ENCODE data around the gene VTI1A.
"Not testable (repeated sequence)": the region's sequence is repeated elsewhere in the genome, so short reads cannot be mapped to it uniquely, and the experiment has no call there.

VTI1A gene

DNA sequence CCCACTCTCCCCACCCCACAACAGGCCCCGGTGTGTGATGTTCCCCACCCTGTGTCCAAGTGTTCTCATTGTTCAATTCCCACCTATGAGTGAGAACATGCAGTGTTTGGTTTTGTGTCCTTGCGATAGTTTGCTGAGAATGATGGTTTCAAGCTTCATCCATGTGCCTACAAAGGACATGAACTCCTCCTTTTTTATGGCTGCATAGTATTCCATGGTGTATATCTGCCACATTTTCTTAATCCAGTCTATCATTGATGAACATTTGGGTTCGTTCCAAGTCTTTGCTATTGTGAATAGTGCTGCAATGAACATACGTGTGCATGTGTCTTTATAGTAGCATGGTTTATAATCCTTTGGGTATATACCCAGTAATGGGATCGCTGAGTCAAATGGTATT lies 95.8 kb downstream of the VTI1A start:
- not testable (repeated sequence) for DNase-seq (ENCODE audit: low spot score); FAIRE-seq

GRCh38 chr10:112546474-112546873 lies 99.5 kb downstream of the VTI1A start:
- DNase-seq (ENCODE audit: low spot score) (no peak), FAIRE-seq (no peak)

GRCh38 chr10:112548535-112549276 lies 101.7 kb downstream of the VTI1A start:
- no peak for DNase-seq (ENCODE audit: low spot score)

GRCh38 chr10:112552593-112553110 lies 105.6 kb downstream of the VTI1A start:
- no peak for FAIRE-seq
- DNase-seq (ENCODE audit: low spot score): no peak

More at GRCh38 chr10:112548535-112549276, 101.7 kb downstream of the VTI1A start:
- no peak for FAIRE-seq

GRCh38 chr10:112553315-112553714 lies 106.3 kb downstream of the VTI1A start:
- no peak for FAIRE-seq
- no peak for DNase-seq (ENCODE audit: low spot score)

- DNase-seq (ENCODE audit: low spot score) (no peak), FAIRE-seq (no peak)
Observed at GRCh38 chr10:112554263-112554662, 107.2 kb downstream of the VTI1A start.

DNA sequence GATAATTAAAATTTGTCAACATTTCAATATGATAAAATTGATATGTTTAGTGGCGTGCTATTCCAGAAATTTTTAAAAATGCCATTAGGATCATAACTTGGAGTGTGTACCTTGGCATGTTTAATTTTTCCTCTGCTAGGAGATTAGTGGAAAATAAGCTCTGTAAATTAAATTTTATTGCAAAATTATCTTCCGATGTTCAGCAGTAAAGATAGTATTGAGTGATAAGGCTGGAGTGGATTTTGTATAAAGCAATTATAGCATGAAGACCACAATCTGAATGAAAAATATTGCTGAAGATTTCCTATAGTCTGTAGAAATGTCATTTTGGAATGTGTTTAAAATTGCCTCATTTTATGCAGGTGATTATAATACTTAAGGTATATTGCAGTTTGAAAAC lies 110.2 kb downstream of the VTI1A start:
- FAIRE-seq (no peak), DNase-seq (ENCODE audit: low spot score) (no peak)

GRCh38 chr10:112558476-112559142 lies 111.6 kb downstream of the VTI1A start:
- FAIRE-seq (no peak), DNase-seq (ENCODE audit: low spot score) (no peak)

DNA sequence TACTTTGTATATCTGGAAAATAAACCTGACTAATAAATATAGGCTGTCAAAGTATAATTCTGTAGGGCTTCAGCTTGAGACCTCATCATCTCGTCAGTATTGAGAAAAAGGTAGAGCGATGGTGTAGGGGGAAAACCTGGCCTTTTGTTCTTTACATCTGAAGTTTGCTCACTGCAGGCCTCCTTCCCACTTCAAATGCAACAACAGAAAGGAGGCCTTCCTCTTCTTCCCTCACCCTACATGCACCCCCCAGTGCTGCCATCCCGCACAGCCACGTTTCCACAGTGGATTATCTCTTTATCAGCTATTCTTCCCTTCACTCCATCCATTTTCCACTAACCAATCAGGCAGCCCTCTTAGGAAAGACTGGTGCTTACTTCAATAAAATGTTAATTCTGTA lies 112.3 kb downstream of the VTI1A start:
- no peak for FAIRE-seq

DNA sequence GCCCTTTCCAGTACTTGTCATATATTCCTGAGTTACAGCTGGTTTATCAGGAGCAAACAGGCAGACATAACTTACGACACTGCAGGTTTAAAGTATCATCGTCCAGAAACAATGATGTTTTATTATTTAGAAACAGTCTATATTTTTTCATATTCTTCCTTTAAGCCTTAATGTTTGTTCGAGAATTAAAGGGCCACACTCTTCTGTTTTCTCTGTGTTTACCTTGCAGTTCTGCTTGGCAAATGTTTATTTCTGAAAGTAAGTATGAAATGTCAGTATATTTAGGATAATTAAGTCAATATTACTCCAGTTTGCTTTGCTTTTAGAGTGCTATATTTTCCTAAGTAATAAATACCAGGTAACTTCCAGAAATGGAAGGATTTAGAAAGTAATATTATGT lies 115.1 kb downstream of the VTI1A start:
- FAIRE-seq: no peak
- no peak for DNase-seq (ENCODE audit: low spot score)

More for the DNA sequence above, 112.3 kb downstream of the VTI1A start:
- no peak for DNase-seq (ENCODE audit: low spot score)

- FAIRE-seq: no peak
- DNase-seq (ENCODE audit: low spot score): no peak
Observed at GRCh38 chr10:112562809-112563663, 116.0 kb downstream of the VTI1A start.

GRCh38 chr10:112564337-112564736 lies 117.3 kb downstream of the VTI1A start:
- FAIRE-seq (no peak), DNase-seq (ENCODE audit: low spot score) (no peak)

DNA sequence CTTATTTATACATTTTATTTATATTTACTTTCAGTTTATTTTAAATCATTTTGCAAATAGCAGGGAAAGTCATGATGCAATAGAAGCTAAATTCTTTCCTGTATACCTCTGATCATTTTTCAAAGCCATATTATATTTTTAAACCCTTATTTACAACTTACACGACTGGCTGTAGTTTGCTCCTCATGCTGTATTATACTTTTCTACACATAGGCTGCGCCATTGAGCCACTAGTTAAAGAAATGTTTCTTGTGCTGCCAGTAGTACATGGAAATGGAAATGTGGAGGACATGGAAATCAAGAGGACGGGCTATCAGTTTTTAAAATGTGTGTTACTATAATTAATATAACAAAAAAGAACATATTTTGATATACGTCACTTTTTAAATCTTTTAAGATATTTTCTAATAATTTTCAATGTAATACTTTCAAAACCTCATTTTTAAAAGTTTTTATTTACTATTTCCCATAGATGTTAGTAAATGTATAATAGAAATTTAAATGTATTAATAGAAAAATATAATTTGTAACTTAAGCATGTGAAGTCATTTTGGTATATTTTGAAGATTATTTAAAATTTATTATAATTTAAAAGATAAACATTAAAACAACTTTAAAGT lies 118.5 kb downstream of the VTI1A start:
- peak; percentile 23 for DNase-seq (ENCODE audit: low spot score)
- FAIRE-seq: no peak

DNA sequence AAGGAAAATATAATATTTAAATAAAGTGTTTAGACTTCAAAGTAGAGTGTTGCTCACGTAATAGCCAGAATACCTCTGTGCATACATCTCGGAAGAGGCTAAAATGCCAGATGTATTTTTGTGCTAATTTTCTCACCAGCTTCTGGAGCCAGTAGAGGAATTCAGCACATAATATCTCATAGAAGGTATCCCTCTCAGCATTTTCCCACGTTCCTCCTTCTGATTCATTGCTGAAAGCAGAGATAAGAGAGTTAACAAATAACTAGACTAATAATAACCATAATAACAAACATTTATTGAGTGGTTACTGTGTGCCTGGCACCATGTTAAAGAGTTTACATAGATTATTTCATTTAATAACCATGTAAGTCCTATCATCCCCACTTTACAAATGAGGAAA lies 123.6 kb downstream of the VTI1A start:
- FAIRE-seq (no peak), DNase-seq (ENCODE audit: low spot score) (no peak)

DNA sequence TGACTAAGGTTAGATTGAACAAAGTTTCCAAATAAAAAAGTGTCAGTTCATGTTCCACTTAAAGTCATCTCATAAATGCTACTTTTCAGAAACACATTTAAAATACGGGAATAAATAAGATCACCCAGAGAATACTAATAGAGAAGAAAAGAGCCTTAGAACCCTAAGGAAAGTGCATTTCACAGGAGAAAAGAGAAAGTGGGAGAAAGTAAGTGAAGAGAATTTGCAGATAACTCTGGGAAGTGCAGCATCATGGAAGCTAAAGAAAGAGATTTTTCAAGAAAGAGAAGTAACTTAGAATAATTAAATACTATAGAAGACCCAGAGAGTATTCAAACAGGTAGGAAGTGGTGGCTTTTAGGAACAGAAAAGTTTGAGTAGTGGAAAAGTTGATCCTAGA lies 132.6 kb downstream of the VTI1A start:
- no peak for FAIRE-seq
- no peak for DNase-seq (ENCODE audit: low spot score)

DNA sequence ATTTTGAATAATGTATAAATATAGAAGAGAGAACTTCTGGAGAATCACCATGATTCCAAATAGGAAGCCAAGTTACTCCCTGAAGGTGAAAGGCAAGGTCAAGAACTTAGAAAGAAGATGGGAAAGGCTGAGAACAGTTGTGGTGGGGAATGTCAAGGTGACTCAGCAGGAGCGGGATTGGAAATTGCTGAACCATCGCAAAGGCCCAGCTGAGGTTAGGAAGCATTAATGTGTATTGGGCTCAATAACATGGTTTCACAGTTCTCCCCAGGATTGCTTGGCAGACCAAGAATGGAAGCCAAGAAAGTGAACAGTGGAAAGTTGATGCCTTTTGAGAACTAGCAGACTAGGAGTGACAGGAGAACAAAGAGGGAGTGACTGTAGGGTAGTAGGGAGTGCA lies 133.3 kb downstream of the VTI1A start:
- DNase-seq (ENCODE audit: low spot score) (no peak), FAIRE-seq (no peak)

- FAIRE-seq: no peak
- DNase-seq (ENCODE audit: low spot score): no peak
Observed at GRCh38 chr10:112581921-112582320, 134.9 kb downstream of the VTI1A start.

DNA sequence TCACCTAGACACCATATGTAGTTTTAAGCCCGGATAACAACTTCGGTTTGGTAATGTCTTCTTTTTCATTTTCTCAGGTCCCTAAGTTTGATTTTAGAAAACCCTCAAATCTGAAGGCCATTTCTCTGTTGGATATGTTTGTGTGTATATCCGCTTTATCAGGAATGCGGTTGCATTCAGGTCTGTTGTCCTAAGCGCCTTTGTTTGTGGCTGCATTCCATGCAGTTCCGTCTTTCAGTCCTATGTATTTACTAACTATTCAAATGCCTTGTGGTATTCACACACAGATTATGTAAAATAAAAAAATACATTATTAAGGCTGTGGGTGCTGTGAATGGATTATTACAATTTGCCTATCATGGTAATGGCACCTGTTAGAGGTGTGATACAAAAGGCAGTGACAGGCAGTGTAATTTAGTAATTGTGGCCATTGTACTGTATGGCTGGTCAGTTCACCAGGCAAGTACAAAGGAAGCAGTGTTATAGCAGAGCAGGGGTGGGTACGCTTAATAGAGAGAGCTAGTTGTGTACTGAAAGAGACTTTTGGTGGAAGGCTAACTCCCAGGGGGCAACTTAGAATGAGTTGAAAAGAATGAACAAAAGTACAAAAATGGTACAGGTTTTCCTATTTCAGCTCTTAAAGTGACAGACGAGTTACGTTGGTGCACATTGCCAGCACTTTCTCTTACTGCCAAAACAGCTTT lies 136.4 kb downstream of the VTI1A start:
- FAIRE-seq (no peak), DNase-seq (ENCODE audit: low spot score) (no peak)

DNA sequence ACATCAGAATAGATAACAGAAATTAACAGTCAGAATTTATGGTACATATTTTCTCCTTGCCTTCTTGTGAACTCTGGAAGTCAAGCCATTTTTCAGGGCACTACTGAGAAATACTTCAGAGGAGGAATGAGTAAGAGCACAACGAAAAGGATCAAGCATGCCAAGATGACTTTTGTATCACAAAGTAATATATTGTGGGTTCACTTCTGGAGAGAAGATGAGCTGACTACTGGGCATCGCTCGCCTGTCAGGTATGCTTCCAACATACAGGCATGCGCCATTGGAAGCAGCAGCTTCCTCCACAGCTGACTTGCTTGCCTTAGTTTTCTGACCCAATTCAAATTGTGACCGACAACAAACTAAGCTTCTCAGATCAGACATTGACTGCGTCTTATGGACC lies 137.3 kb downstream of the VTI1A start:
- DNase-seq (ENCODE audit: low spot score) (no peak), FAIRE-seq (no peak)

- DNase-seq (ENCODE audit: low spot score) (peak; percentile 28), FAIRE-seq (no peak)
Observed at GRCh38 chr10:112585126-112585525, 138.1 kb downstream of the VTI1A start.

DNA sequence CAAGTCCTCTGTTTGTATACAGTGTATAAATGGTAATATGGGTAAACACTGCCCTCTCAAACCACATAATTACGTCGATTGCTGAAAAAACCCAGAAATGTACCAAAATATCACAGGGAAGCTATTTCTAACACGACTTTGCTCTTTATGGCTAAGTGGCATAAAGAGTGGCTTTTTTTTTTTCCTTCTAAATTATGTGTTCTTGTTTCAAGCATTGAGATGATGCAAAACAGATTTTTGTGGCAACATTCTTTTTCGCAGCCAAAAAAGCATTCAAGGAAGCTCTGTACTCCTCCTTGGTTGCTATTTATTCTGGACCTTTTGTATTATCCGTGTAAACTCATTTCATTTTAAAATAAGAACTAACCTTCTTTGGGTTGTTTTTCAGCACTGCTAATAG lies 138.9 kb downstream of the VTI1A start:
- DNase-seq (ENCODE audit: low spot score): no peak

More for the DNA sequence above, 138.9 kb downstream of the VTI1A start:
- no peak for FAIRE-seq
